GM23338 (cell line): ENCODE data around the gene TRIM27. TPM values are rescaled to one million over a fixed set of nuclear protein-coding genes. Genes with fewer than 3 reads are reported as not detected.
"Not testable (repeated sequence)": the region's sequence is repeated elsewhere in the genome, so short reads cannot be mapped to it uniquely, and the experiment has no call there.

Experiments used
- ATAC-seq: fragments of 200-7000 bp; cut with Tn5 transposase; 3 replicates; pipeline ENCODE4 v1.9.1; 2020
- DNase-seq: peaks from one replicate; pipeline ENCODE4 v3.0.0-alpha.2; 2015; ENCODE audit warnings: low spot score
- H2AFZ ChIP-seq: fragments of 200-600 bp; sonication (generic); 2 replicates; pipeline ENCODE4 v1.8.0; 2016; ENCODE audit warnings: antibody characterized with exemption, mild to moderate bottlenecking, moderate library complexity
- H3F3A ChIP-seq: fragments of 200-600 bp; sonication (generic); replicated peaks from 2 replicates; pipeline ENCODE4 v1.8.0; 2017; ENCODE audit warnings: antibody characterized with exemption, mixed run types, low read depth
- H3K27ac ChIP-seq: fragments of 200-600 bp; sonication (generic); 2 replicates; pipeline ENCODE4 v1.6.1; 2016; ENCODE audit warnings: low read depth
- H3K27me3 ChIP-seq: fragments of 200-600 bp; sonication (generic); 2 replicates; pipeline ENCODE4 v1.8.0; 2016; ENCODE audit warnings: mild to moderate bottlenecking, mixed run types, moderate library complexity; ENCODE audit not compliant: insufficient read depth
- H3K36me3 ChIP-seq: fragments of 200-600 bp; sonication (generic); 2 replicates; pipeline ENCODE4 v1.8.0; 2016; ENCODE audit warnings: mild to moderate bottlenecking; ENCODE audit not compliant: insufficient read depth
- H3K4me1 ChIP-seq: fragments of 200-600 bp; sonication (generic); 2 replicates; pipeline ENCODE4 v1.8.0; 2016; ENCODE audit warnings: mild to moderate bottlenecking, moderate library complexity; ENCODE audit not compliant: insufficient read depth
- H3K4me2 ChIP-seq: fragments of 200-600 bp; sonication (generic); 2 replicates; pipeline ENCODE4 v1.7.1; 2017; ENCODE audit warnings: mixed run types
- H3K4me3 ChIP-seq: fragments of 200-600 bp; sonication (generic); 2 replicates; pipeline ENCODE4 v1.6.1; 2016; ENCODE audit warnings: mixed run types
- H3K79me2 ChIP-seq: fragments of 200-600 bp; sonication (generic); replicated peaks from 2 replicates; pipeline ENCODE4 v1.8.0; 2017; ENCODE audit warnings: mild to moderate bottlenecking; ENCODE audit not compliant: insufficient read depth
- H3K9me2 ChIP-seq: fragments of 200-600 bp; sonication (generic); 2 replicates; pipeline ENCODE4 v1.8.0; 2017; ENCODE audit not compliant: insufficient read depth
- H4K20me1 ChIP-seq: fragments of 200-600 bp; sonication (generic); replicated peaks from 2 replicates; pipeline ENCODE4 v1.8.0; 2017; ENCODE audit warnings: mild to moderate bottlenecking; ENCODE audit not compliant: insufficient read depth
- H3K27ac Mint-ChIP-seq: 2 replicates; pipeline ENCODE4 v1.8.0; 2020; ENCODE audit warnings: inconsistent platforms, mild to moderate bottlenecking, moderate library complexity, mixed read lengths
- H3K27me3 Mint-ChIP-seq: 3 replicates; pipeline ENCODE4 v1.8.0; 2022; ENCODE audit warnings: low read depth, mild to moderate bottlenecking, moderate library complexity, mixed read lengths, inconsistent platforms; ENCODE audit not compliant: insufficient read depth, poor library complexity
- H3K36me3 Mint-ChIP-seq: 3 replicates; pipeline ENCODE4 v1.8.0; 2021; ENCODE audit warnings: low read depth, mild to moderate bottlenecking, inconsistent platforms, moderate library complexity, mixed read lengths
- H3K4me1 Mint-ChIP-seq: 3 replicates; pipeline ENCODE4 v1.8.0; 2020; ENCODE audit warnings: mild to moderate bottlenecking, inconsistent platforms, mixed read lengths
- H3K4me3 Mint-ChIP-seq: 3 replicates; pipeline ENCODE4 v1.8.0; 2021; ENCODE audit warnings: moderate library complexity, mild to moderate bottlenecking, inconsistent platforms, mixed read lengths
- H3K9me3 Mint-ChIP-seq: 3 replicates; pipeline ENCODE4 v1.8.0; 2020; ENCODE audit warnings: moderate library complexity, mild to moderate bottlenecking, inconsistent platforms, mixed read lengths
- CREB1 ChIP-seq: fragments of 250-450 bp; sonication (Bioruptor Pico); IDR thresholded peaks from 2 replicates; pipeline ENCODE4 v1.5.0; 2020; ENCODE audit warnings: low read depth, mild to moderate bottlenecking, moderate library complexity
- CTCF ChIP-seq, 2 experiments: fragments of 200-600 bp in 1 of 2; sonication (generic) in 1 of 2; conservative IDR thresholded peaks; 2 replicates each; pipeline versions ENCODE4 v1.5.1 to v1.6.1; 2016 to 2017; ENCODE audit warnings: antibody characterized with exemption in 2 of 2, low read depth in 2 of 2, mild to moderate bottlenecking in 2 of 2, moderate library complexity in 1 of 2
- ETS1 ChIP-seq: IDR thresholded peaks from 2 replicates; pipeline ENCODE4 v1.6.1; 2016; ENCODE audit warnings: antibody characterized with exemption
- POLR2AphosphoS5 ChIP-seq: IDR thresholded peaks from 2 replicates; pipeline ENCODE4 v1.6.1; 2016; ENCODE audit warnings: antibody characterized with exemption, low read depth
- REST ChIP-seq: IDR thresholded peaks from one replicate; pipeline ENCODE4 v1.6.1; 2018; ENCODE audit warnings: antibody characterized with exemption; ENCODE audit not compliant: unreplicated experiment
- long read RNA-seq: library from polyadenylated mRNA; unstranded; transcript quantifications from one replicate; pipeline ENCODE4 v2.0.0, GENCODE V29; 2020; ENCODE audit not compliant: unreplicated experiment
- polyA plus RNA-seq: library from polyadenylated mRNA; unstranded; fragments of >200 nt; fragmentation: Nextera tagmentation; extraction: Ambion mirVana; gene quantifications from 2 replicates; pipeline ENCODE4 v1.2.1, GENCODE V29; 2016
- total RNA-seq: library from RNA; depleted of rRNA; stranded (reverse); fragments of >200 nt; shearing (Covaris generic); gene quantifications from 2 replicates; pipeline ENCODE4 v1.2.3, GENCODE V29; 2014; rRNA removed

TRIM27 gene
- total RNA-seq (98.4 and 127 TPM in 2 replicates), polyA plus RNA-seq (43.1 and 47.9 TPM in 2 replicates)
- long read RNA-seq, transcript TRIM27-202 (8 exons, 2,967 nt): major isoform, 51 of 68 reads
- long read RNA-seq, partial matches to known transcripts: 14 of 68 reads
- long read RNA-seq, other reads (novel, unspliced or antisense): 3 of 68 reads

- peaks cover 31% of the 10 kb centered on the region for H3K36me3 ChIP-seq
- H3K36me3 Mint-ChIP-seq: peaks cover 43% of the 10 kb centered on the region
- H3K27ac Mint-ChIP-seq: peak within 1 kb of the TSS; percentile 97
- peak; percentile 96 for DNase-seq
- H3K4me2 ChIP-seq: peak within 1 kb of the TSS; percentile 100
- no peaks in the 10 kb centered on the region; the same call in none of the 2 replicates for H3F3A ChIP-seq
- H3K9me3 Mint-ChIP-seq: no peaks in the 10 kb centered on the region
- H3K4me3 ChIP-seq: peak within 1 kb of the TSS; percentile 99
- H4K20me1 ChIP-seq: peaks cover 36% of the 10 kb centered on the region
- peaks cover 22% of the 10 kb centered on the region for H3K4me1 Mint-ChIP-seq
- peak; percentile 88 for ATAC-seq
- H3K4me3 Mint-ChIP-seq: peak within 1 kb of the TSS; percentile 98
- no peaks in the 10 kb centered on the region for H3K27me3 ChIP-seq
- peaks cover 50% of the 10 kb centered on the region for H3K79me2 ChIP-seq
- peak; percentile 53; the same call in 1 of the 2 replicates for TF ChIP-seq CREB1 (CRISPR knock-in tag)
- no peak for TF ChIP-seq CTCF (conservative IDR thresholded peaks at IDR 0.05; ENCODE audit: low read depth in 2 of 2)
- TF ChIP-seq REST: no peak
- TF ChIP-seq POLR2AphosphoS5: peak; percentile 96
- peak; percentile 70 for TF ChIP-seq ETS1
- peak within 1 kb of the TSS; percentile 98 for H3K27ac ChIP-seq
- peaks cover 22% of the 10 kb centered on the region for H3K27me3 Mint-ChIP-seq
- H3K9me2 ChIP-seq: no peaks in the 10 kb centered on the region
- H2AFZ ChIP-seq: peak within 1 kb of the TSS; percentile 96
- H3K4me1 ChIP-seq: peaks cover 22% of the 10 kb centered on the region
These were observed at the start of gene TRIM27 for GRCh38 chr6:28923318-28924102. TRIM27 (minus strand) TSS chr6:28923985; CDS start chr6:28923632, 353 bp downstream.

GRCh38 chr6:28970056-28970455, 46.3 kb upstream of the TRIM27 start:
- not testable (repeated sequence) for H3K27ac ChIP-seq, ATAC-seq, H3K4me1 ChIP-seq, H3K36me3 ChIP-seq, H4K20me1 ChIP-seq, H3K4me3 Mint-ChIP-seq, H3K4me1 Mint-ChIP-seq, H3F3A ChIP-seq, H3K36me3 Mint-ChIP-seq, H3K4me3 ChIP-seq, H3K9me2 ChIP-seq, H3K79me2 ChIP-seq, H3K4me2 ChIP-seq, H3K27ac Mint-ChIP-seq, H3K27me3 ChIP-seq, DNase-seq, H2AFZ ChIP-seq
- peaks cover 32% of the 10 kb centered on the region for H3K9me3 Mint-ChIP-seq
- H3K27me3 Mint-ChIP-seq: peaks cover 11% of the 10 kb centered on the region
